ENCODE results near the gene KRTAP20-3. TPM values are rescaled to one million over a fixed set of nuclear protein-coding genes. Genes with fewer than 3 reads are reported as not detected.

Gene KRTAP20-3
- total RNA-seq, 1 experiment from 2014 or later, result not detected

GRCh38 chr21:30668776-30669175 is 26.1 kb downstream of the KRTAP20-3 start:
- no peak for DNase-seq (ENCODE audit: low read depth, low spot score)
- in situ Hi-C loops (cut with HindIII; ENCODE audit: low pct_unique_long_range_greater_than_20kb, low sequenced_read_pairs), result no loop called here

- no peak for DNase-seq (ENCODE audit: low read depth, low spot score)
- in situ Hi-C loops (cut with HindIII; ENCODE audit: low pct_unique_long_range_greater_than_20kb, low sequenced_read_pairs), result no loop called here
These were observed 30.5 kb downstream of the KRTAP20-3 start for GRCh38 chr21:30672985-30673650.

- no peak for DNase-seq (ENCODE audit: low read depth, low spot score)
- in situ Hi-C loops (cut with HindIII; ENCODE audit: low pct_unique_long_range_greater_than_20kb, low sequenced_read_pairs), result no loop called here
These were observed 31.6 kb downstream of the KRTAP20-3 start for GRCh38 chr21:30674312-30674711.

GRCh38 chr21:30676737-30677136 is 34.1 kb downstream of the KRTAP20-3 start:
- in situ Hi-C loops (cut with HindIII; ENCODE audit: low pct_unique_long_range_greater_than_20kb, low sequenced_read_pairs), result no loop called here
- no peak for DNase-seq (ENCODE audit: low read depth, low spot score)

- peak; percentile 90 for DNase-seq (ENCODE audit: low read depth, low spot score)
- in situ Hi-C loops (cut with HindIII; ENCODE audit: low pct_unique_long_range_greater_than_20kb, low sequenced_read_pairs), result no loop called here
These were observed 37.9 kb downstream of the KRTAP20-3 start for GRCh38 chr21:30680586-30680985.

GRCh38 chr21:30684506-30684905 is 41.8 kb downstream of the KRTAP20-3 start:
- DNase-seq (ENCODE audit: low read depth, low spot score), result no peak
- in situ Hi-C loops (cut with HindIII; ENCODE audit: low pct_unique_long_range_greater_than_20kb, low sequenced_read_pairs), result no loop called here

GRCh38 chr21:30689822-30690221 is 47.2 kb downstream of the KRTAP20-3 start:
- in situ Hi-C loops (cut with HindIII; ENCODE audit: low pct_unique_long_range_greater_than_20kb, low sequenced_read_pairs), result no loop called here
- no peak for DNase-seq (ENCODE audit: low read depth, low spot score)

Small RNAs within 50 kb of the gene (small RNA-seq; reads per million reads assigned to genes)
- gene KRTAP20-1, result 0 reads per million in 2 experiments
- 0 reads per million in 2 experiments for gene KRTAP20-3
- 0 reads per million in 2 experiments for gene KRTAP20-4
- 0 reads per million in 2 experiments for gene KRTAP22-1

Other genes starting within 250 kb of the KRTAP20-3 start
- gene KRTAP13-1, start 246.8 kb upstream of the KRTAP20-3 start, total RNA-seq (2014; rRNA removed; shearing (Covaris generic)), result not detected in 2 replicates
- gene KRTAP13-3, start 216.9 kb upstream of the KRTAP20-3 start, total RNA-seq (2014; rRNA removed; shearing (Covaris generic)), result not detected in 2 replicates
- gene KRTAP13-4, start 212.6 kb upstream of the KRTAP20-3 start, total RNA-seq (2014; rRNA removed; shearing (Covaris generic)), result not detected in 2 replicates
- not detected in 2 replicates for gene KRTAP15-1, start 202.6 kb upstream of the KRTAP20-3 start, total RNA-seq (2014; rRNA removed; shearing (Covaris generic))
- 0.34 and 1.3 TPM in 2 replicates for gene KRTAP19-1, start 162.5 kb upstream of the KRTAP20-3 start, total RNA-seq (2014; rRNA removed; shearing (Covaris generic))
- gene KRTAP19-2, start 155.4 kb upstream of the KRTAP20-3 start, total RNA-seq (2014; rRNA removed; shearing (Covaris generic)), result not detected in 2 replicates
- not detected in 2 replicates for gene KRTAP19-3, start 150.9 kb upstream of the KRTAP20-3 start, total RNA-seq (2014; rRNA removed; shearing (Covaris generic))
- not detected in 2 replicates for gene KRTAP19-4, start 145.7 kb upstream of the KRTAP20-3 start, total RNA-seq (2014; rRNA removed; shearing (Covaris generic))
- not detected in 2 replicates for gene KRTAP19-5, start 140.7 kb upstream of the KRTAP20-3 start, total RNA-seq (2014; rRNA removed; shearing (Covaris generic))
- not detected in 2 replicates for gene KRTAP19-6, start 101.0 kb upstream of the KRTAP20-3 start, total RNA-seq (2014; rRNA removed; shearing (Covaris generic))
- gene KRTAP19-7, start 81.5 kb upstream of the KRTAP20-3 start, total RNA-seq (2014; rRNA removed; shearing (Covaris generic)), result not detected in 2 replicates
- gene KRTAP22-2, start 52.5 kb upstream of the KRTAP20-3 start, total RNA-seq (2014; rRNA removed; shearing (Covaris generic)), result not detected in 2 replicates
- gene KRTAP6-3, start 50.4 kb upstream of the KRTAP20-3 start, total RNA-seq (2014; rRNA removed; shearing (Covaris generic)), result not detected in 2 replicates
- not detected in 2 replicates for gene KRTAP6-2, start 44.0 kb upstream of the KRTAP20-3 start, total RNA-seq (2014; rRNA removed; shearing (Covaris generic))
- not detected in 2 replicates for gene KRTAP22-1, start 41.8 kb upstream of the KRTAP20-3 start, total RNA-seq (2014; rRNA removed; shearing (Covaris generic))
- not detected in 2 replicates for gene KRTAP6-1, start 28.9 kb upstream of the KRTAP20-3 start, total RNA-seq (2014; rRNA removed; shearing (Covaris generic))
- gene KRTAP20-1, start 26.4 kb upstream of the KRTAP20-3 start, total RNA-seq (2014; rRNA removed; shearing (Covaris generic)), result not detected in 2 replicates
- not detected in 2 replicates for gene KRTAP20-4, start 22.2 kb upstream of the KRTAP20-3 start, total RNA-seq (2014; rRNA removed; shearing (Covaris generic))
- not detected in 2 replicates for gene KRTAP20-2, start 7.7 kb upstream of the KRTAP20-3 start, total RNA-seq (2014; rRNA removed; shearing (Covaris generic))
- gene KRTAP21-3, start 75.9 kb downstream of the KRTAP20-3 start, total RNA-seq (2014; rRNA removed; shearing (Covaris generic)), result not detected in 2 replicates
- not detected in 2 replicates for gene KRTAP21-2, start 104.4 kb downstream of the KRTAP20-3 start, total RNA-seq (2014; rRNA removed; shearing (Covaris generic))
- not detected in 2 replicates for gene KRTAP21-1, start 112.6 kb downstream of the KRTAP20-3 start, total RNA-seq (2014; rRNA removed; shearing (Covaris generic))
- gene KRTAP8-1, start 170.4 kb downstream of the KRTAP20-3 start, total RNA-seq (2014; rRNA removed; shearing (Covaris generic)), result not detected in 2 replicates
- not detected in 2 replicates for gene KRTAP7-1, start 186.9 kb downstream of the KRTAP20-3 start, total RNA-seq (2014; rRNA removed; shearing (Covaris generic))
- not detected in 2 replicates for gene KRTAP11-1, start 238.7 kb downstream of the KRTAP20-3 start, total RNA-seq (2014; rRNA removed; shearing (Covaris generic))